ENCODE results near the gene ARTN.

DNA sequence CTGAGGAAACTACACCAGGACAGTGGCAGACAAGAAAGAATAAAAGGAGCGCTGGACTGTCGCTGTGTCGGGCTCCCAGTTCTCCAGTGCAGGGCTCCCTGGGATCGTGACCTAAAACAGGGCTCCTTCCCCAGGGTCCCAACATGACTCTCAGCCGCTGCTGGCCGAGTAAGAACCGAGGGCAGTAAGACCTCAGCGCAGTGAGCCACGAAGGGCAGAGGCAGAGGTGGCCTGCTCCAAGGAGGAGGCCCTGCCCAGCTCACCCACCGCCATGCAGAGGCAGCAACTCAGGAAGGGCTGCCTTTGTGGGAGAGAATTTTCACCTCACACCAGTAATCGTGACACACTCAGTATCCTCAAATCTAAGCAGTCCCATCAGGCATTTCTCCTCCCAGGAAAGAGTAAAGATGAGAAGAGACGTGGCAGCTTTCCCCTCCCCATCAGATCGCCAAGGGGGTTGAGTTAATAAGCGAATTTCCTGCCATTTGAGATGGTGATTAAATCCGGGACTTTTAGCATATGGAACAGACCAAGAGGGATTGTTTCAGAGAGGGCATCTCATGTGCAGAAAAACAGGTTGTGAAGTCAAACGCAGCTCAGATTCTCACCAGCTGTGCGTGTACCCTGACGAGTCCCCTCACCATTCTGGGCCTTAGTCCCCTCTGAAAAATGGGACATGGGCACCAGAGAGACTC, 19.8 kb upstream of the ARTN start:
- TF ChIP-seq, protein P1, sequence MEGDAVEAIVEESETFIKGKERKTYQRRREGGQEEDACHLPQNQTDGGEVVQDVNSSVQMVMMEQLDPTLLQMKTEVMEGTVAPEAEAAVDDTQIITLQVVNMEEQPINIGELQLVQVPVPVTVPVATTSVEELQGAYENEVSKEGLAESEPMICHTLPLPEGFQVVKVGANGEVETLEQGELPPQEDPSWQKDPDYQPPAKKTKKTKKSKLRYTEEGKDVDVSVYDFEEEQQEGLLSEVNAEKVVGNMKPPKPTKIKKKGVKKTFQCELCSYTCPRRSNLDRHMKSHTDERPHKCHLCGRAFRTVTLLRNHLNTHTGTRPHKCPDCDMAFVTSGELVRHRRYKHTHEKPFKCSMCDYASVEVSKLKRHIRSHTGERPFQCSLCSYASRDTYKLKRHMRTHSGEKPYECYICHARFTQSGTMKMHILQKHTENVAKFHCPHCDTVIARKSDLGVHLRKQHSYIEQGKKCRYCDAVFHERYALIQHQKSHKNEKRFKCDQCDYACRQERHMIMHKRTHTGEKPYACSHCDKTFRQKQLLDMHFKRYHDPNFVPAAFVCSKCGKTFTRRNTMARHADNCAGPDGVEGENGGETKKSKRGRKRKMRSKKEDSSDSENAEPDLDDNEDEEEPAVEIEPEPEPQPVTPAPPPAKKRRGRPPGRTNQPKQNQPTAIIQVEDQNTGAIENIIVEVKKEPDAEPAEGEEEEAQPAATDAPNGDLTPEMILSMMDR (IDR thresholded peaks at IDR 0.05) = no peak
- TF ChIP-seq POLR2AphosphoS5 (IDR thresholded peaks at IDR 0.05) (no peak), POLR2A (IDR thresholded peaks at IDR 0.05) (no peak)
